Astrocyte (in vitro differentiated cells and primary cell): ENCODE measurements around the gene PARD3B. TPM values are rescaled to one million over a fixed set of nuclear protein-coding genes. Genes with fewer than 3 reads are reported as not detected.

Experiments used
- DNase-seq: peaks from one replicate; pipeline ENCODE4 v3.0.0-alpha.2; 2010; ENCODE audit warnings: low read depth
- FAIRE-seq: peaks from 2 replicates; lab custom pipeline; 2011; peaks lifted over from hg19 to GRCh38; lab: Jason Lieb, UNC
- H2AFZ ChIP-seq: 2 replicates; pipeline ENCODE4 v1.6.0; 2012; ENCODE audit warnings: low read depth, low read length, inconsistent platforms
- H3K27ac ChIP-seq: 2 replicates; pipeline ENCODE4 v1.5.1; 2011; ENCODE audit warnings: low read depth, low read length, inconsistent platforms
- H3K27me3 ChIP-seq: 2 replicates; pipeline ENCODE4 v1.6.0; 2011; ENCODE audit warnings: low read length, inconsistent platforms; ENCODE audit not compliant: insufficient read depth
- H3K36me3 ChIP-seq: 2 replicates; pipeline ENCODE4 v1.5.1; 2011; ENCODE audit warnings: low read length, inconsistent platforms; ENCODE audit not compliant: insufficient read depth
- H3K4me1 ChIP-seq: 2 replicates; pipeline ENCODE4 v1.5.1; 2011; ENCODE audit warnings: low read length, inconsistent platforms; ENCODE audit not compliant: insufficient read depth
- H3K4me2 ChIP-seq: 2 replicates; pipeline ENCODE4 v1.6.0; 2012; ENCODE audit warnings: low read length, inconsistent platforms
- H3K4me3 ChIP-seq: 2 replicates; pipeline ENCODE4 v1.5.1; 2011; ENCODE audit warnings: low read depth, mild to moderate bottlenecking, low read length, inconsistent platforms; ENCODE audit not compliant: insufficient read depth
- H3K79me2 ChIP-seq: 2 replicates; pipeline ENCODE4 v1.6.0; 2012; ENCODE audit warnings: mild to moderate bottlenecking, low read length, inconsistent platforms; ENCODE audit not compliant: insufficient read depth
- H3K9ac ChIP-seq: 2 replicates; pipeline ENCODE4 v1.6.0; 2012; ENCODE audit warnings: mild to moderate bottlenecking, low read length, inconsistent platforms
- H3K9me3 ChIP-seq: 2 replicates; pipeline ENCODE4 v1.5.1; 2012; ENCODE audit warnings: low read depth, mild to moderate bottlenecking, low read length, inconsistent platforms; ENCODE audit not compliant: insufficient read depth
- H4K20me1 ChIP-seq: 2 replicates; pipeline ENCODE4 v1.6.0; 2012; ENCODE audit warnings: low read length, inconsistent platforms; ENCODE audit not compliant: insufficient read depth
- H3K27ac Mint-ChIP-seq: one replicate; pipeline ENCODE4 v1.8.0; 2021; ENCODE audit warnings: mild to moderate bottlenecking, mixed read lengths; ENCODE audit not compliant: unreplicated experiment
- H3K27me3 Mint-ChIP-seq: one replicate; pipeline ENCODE4 v1.8.0; 2021; ENCODE audit warnings: low read depth, mixed read lengths; ENCODE audit not compliant: unreplicated experiment
- H3K36me3 Mint-ChIP-seq: one replicate; pipeline ENCODE4 v1.8.0; 2021; ENCODE audit warnings: low read depth, mixed read lengths; ENCODE audit not compliant: unreplicated experiment
- H3K4me1 Mint-ChIP-seq: one replicate; pipeline ENCODE4 v1.8.0; 2021; ENCODE audit warnings: low read depth, mixed read lengths; ENCODE audit not compliant: unreplicated experiment
- H3K4me3 Mint-ChIP-seq: one replicate; pipeline ENCODE4 v1.8.0; 2021; ENCODE audit warnings: mild to moderate bottlenecking, moderate library complexity, mixed read lengths; ENCODE audit not compliant: unreplicated experiment
- H3K9me3 Mint-ChIP-seq: one replicate; pipeline ENCODE4 v1.8.0; 2021; ENCODE audit warnings: mild to moderate bottlenecking, mixed read lengths; ENCODE audit not compliant: unreplicated experiment
- CTCF ChIP-seq: IDR thresholded peaks from 2 replicates; pipeline ENCODE4 v1.5.1; 2011; ENCODE audit warnings: low read depth, mild to moderate bottlenecking, inconsistent platforms, low read length, moderate library complexity; ENCODE audit not compliant: insufficient read depth
- EZH2 ChIP-seq: IDR thresholded peaks from 2 replicates; pipeline ENCODE4 v1.6.1; 2012; ENCODE audit warnings: mild to moderate bottlenecking, low read length, inconsistent platforms; ENCODE audit not compliant: insufficient read depth
- total RNA-seq: library from RNA; stranded (reverse); gene quantifications from 2 replicates; pipeline ENCODE4 v1.2.1, GENCODE V29; 2021

The PARD3B gene
- total RNA-seq, 1 donor from 2014 or later: 6.5 TPM

GRCh38 chr2:204738721-204739120, 193.4 kb downstream of the PARD3B start:
- H3K4me2 ChIP-seq: no peak overlapping the region
- TF ChIP-seq EZH2 (no peak), CTCF (no peak)
- no peaks in the 10 kb centered on the region for H4K20me1 ChIP-seq
- no peak for DNase-seq
- no peaks in the 10 kb centered on the region for H3K4me1 Mint-ChIP-seq
- no peaks in the 10 kb centered on the region for H3K27me3 Mint-ChIP-seq
- H3K36me3 Mint-ChIP-seq: no peaks in the 10 kb centered on the region
- H3K4me3 Mint-ChIP-seq: no peak overlapping the region
- no peaks in the 10 kb centered on the region for H3K36me3 ChIP-seq
- no peak overlapping the region for H3K4me3 ChIP-seq
- no peaks in the 10 kb centered on the region for H3K9me3 ChIP-seq
- H3K9ac ChIP-seq: no peak overlapping the region
- no peaks in the 10 kb centered on the region for H3K4me1 ChIP-seq
- FAIRE-seq: no peak
- no peak overlapping the region for H3K27ac Mint-ChIP-seq
- no peaks in the 10 kb centered on the region for H3K27me3 ChIP-seq
- no peak overlapping the region for H3K27ac ChIP-seq
- H2AFZ ChIP-seq: no peak overlapping the region
- H3K9me3 Mint-ChIP-seq: no peaks in the 10 kb centered on the region
- no peaks in the 10 kb centered on the region for H3K79me2 ChIP-seq

- Mint-ChIP-seq H3K4me3 (no peak overlapping the region), H3K27me3 (no peaks in the 10 kb centered on the region), H3K4me1 (no peaks in the 10 kb centered on the region), H3K27ac (no peak overlapping the region), H3K36me3 (no peaks in the 10 kb centered on the region), H3K9me3 (peaks cover 5% of the 10 kb centered on the region)
- TF ChIP-seq CTCF (no peak), EZH2 (no peak)
- Histone ChIP-seq H3K9ac (no peak overlapping the region), H4K20me1 (no peaks in the 10 kb centered on the region), H3K9me3 (no peaks in the 10 kb centered on the region), H2AFZ (no peak overlapping the region), H3K4me1 (no peaks in the 10 kb centered on the region), H3K36me3 (no peaks in the 10 kb centered on the region), H3K4me2 (no peak overlapping the region), H3K4me3 (no peak overlapping the region), H3K27ac (no peak overlapping the region), H3K27me3 (no peaks in the 10 kb centered on the region), H3K79me2 (no peaks in the 10 kb centered on the region)
- FAIRE-seq: peak; percentile 50
- DNase-seq: no peak
Observed at GRCh38 chr2:204743393-204743960, 198.2 kb downstream of the PARD3B start.

GRCh38 chr2:204744506-204744905, 199.2 kb downstream of the PARD3B start:
- DNase-seq (no peak), FAIRE-seq (no peak)
- TF ChIP-seq EZH2 (no peak), CTCF (no peak)
- Mint-ChIP-seq H3K4me1 (peaks cover 2% of the 10 kb centered on the region), H3K27me3 (no peaks in the 10 kb centered on the region), H3K27ac (no peak overlapping the region), H3K36me3 (no peaks in the 10 kb centered on the region), H3K4me3 (no peak overlapping the region), H3K9me3 (peaks cover 5% of the 10 kb centered on the region)
- H3K27ac ChIP-seq: no peak overlapping the region
- no peak overlapping the region for H3K4me2 ChIP-seq
- no peaks in the 10 kb centered on the region for H4K20me1 ChIP-seq
- H2AFZ ChIP-seq: no peak overlapping the region
- H3K9ac ChIP-seq: no peak overlapping the region
- peaks cover 6% of the 10 kb centered on the region for H3K4me1 ChIP-seq
- H3K4me3 ChIP-seq: no peak overlapping the region
- H3K79me2 ChIP-seq: no peaks in the 10 kb centered on the region
- H3K36me3 ChIP-seq: no peaks in the 10 kb centered on the region
- no peaks in the 10 kb centered on the region for H3K9me3 ChIP-seq
- H3K27me3 ChIP-seq: no peaks in the 10 kb centered on the region
